PC-9 (cell line): ENCODE data around the gene NR5A1.

ENCODE experiments used
- CTCF ChIP-seq: fragments of 200-600 bp; sonication (generic); conservative IDR thresholded peaks from 2 replicates; pipeline ENCODE4 v1.6.1; 2017; ENCODE audit warnings: mixed run types, antibody characterized with exemption, mild to moderate bottlenecking, moderate library complexity
- EZH2 ChIP-seq: fragments of 200-600 bp; sonication (generic); IDR thresholded peaks from 2 replicates; pipeline ENCODE4 v1.8.0; 2017; ENCODE audit warnings: antibody characterized with exemption, low read depth

- TF ChIP-seq CTCF (no peak), EZH2 (no peak)
Observed at GRCh38 chr9:124553738-124554137, 46.5 kb upstream of the NR5A1 start.
